ENCODE measurements around the gene BTN1A1. TPM values are rescaled to one million over a fixed set of nuclear protein-coding genes. Genes with fewer than 3 reads are reported as not detected.
"Not testable (repeated sequence)": the region's sequence is repeated elsewhere in the genome, so short reads cannot be mapped to it uniquely, and the experiment has no call there.

BTN1A1 gene
- total RNA-seq, 2 donors from 2014 or later = not detected

DNA sequence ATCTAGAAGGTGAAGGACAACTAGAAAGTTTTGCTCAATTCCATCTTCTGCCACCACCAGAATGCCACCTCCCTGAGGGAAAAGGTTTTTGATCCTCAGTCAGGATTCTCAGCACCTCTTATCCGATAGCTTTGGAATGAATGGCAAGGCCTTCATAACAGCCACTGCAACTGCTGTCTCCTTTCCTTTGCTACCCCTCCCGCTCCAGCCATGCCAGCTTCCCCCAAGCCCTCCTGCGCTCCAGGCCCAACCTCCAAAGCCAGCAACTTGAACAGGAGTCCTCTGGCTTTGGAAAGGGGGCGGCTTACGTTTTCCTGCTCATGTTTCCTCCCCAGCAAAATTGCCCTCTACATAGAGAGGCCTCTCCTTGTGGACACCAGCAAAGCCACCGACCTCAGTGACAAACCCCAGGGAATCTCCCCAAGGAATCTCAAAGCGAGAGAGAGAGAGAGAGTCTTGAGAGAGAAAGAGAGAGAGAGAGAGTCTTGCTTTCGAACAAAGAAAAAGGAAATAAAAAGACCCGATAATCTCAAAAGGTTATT lies 42.8 kb upstream of the BTN1A1 start:
- Histone ChIP-seq H3K27me3 (no peaks in the 10 kb centered on the region), H3K4me1 (peaks cover 31% of the 10 kb centered on the region), H3K36me3 (replicated peaks in 1 of 2; ENCODE audit: insufficient read depth in 1 of 2, low read depth in 2 of 2) (peaks cover 0 to 2% of the 10 kb centered on the region in 2 donors), H3K4me3 (no peak overlapping the region), H3K27ac (peak overlapping the region; percentile 7 to 89 (median 82)), H3K9me3 (no peaks in the 10 kb centered on the region)
- intact Hi-C loops (cut with DNase I) = no loop called here
- DNase-seq (peak in 3 of 4 donors; percentile 17 to 32 (median 24)), ATAC-seq (peak; percentile 63)
- no peak for TF ChIP-seq POLR2A (IDR thresholded peaks at IDR 0.05)
- TF ChIP-seq, protein P1, sequence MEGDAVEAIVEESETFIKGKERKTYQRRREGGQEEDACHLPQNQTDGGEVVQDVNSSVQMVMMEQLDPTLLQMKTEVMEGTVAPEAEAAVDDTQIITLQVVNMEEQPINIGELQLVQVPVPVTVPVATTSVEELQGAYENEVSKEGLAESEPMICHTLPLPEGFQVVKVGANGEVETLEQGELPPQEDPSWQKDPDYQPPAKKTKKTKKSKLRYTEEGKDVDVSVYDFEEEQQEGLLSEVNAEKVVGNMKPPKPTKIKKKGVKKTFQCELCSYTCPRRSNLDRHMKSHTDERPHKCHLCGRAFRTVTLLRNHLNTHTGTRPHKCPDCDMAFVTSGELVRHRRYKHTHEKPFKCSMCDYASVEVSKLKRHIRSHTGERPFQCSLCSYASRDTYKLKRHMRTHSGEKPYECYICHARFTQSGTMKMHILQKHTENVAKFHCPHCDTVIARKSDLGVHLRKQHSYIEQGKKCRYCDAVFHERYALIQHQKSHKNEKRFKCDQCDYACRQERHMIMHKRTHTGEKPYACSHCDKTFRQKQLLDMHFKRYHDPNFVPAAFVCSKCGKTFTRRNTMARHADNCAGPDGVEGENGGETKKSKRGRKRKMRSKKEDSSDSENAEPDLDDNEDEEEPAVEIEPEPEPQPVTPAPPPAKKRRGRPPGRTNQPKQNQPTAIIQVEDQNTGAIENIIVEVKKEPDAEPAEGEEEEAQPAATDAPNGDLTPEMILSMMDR (IDR thresholded peaks at IDR 0.05) = no peak
- 16 to 17% methylated on average over 9 of the region's 9 CpGs for WGBS, 2 donors

DNA sequence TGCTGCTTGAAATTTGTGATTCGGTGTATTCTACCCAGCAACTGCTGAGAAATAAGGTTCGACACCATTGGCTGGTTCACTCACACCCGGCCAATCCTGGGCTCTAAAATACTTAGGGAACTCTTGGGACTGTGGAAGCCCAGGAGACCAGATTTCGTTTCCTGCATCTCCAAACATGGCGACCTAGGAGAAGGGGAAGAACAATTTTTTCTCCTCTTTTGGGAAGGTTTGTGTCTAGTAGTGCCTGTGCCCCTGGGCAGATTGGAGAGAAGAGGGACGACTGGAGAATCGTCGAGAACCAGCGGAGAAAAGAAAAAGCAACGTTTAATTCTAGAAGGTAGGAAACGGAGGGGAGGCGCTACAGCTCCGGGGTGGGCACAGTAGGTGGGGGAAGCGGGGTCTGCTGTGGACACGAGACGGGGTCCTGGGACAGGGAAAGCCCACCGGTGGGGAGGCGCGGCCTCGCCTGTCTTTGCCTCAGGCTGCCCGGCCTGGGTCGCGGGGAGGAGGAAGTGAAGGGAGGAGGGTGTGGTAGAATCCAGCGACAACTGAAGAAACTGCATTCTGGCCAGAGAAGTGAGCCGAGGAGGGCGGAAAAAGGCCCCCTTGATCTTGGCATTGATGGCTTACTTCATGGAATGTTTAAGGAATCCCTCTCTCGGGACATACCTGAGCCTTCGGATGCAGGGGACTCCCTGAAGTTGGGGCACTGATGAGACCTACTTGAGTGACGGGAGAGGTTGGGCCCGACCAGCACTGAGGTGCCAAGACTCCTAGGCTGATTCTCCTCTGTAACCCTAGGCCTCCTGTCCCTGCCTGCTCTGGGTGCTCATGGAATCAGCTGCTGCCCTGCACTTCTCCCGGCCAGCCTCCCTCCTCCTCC lies 42.1 kb upstream of the BTN1A1 start, which contains the start of gene BTN2A1:
Gene BTN2A1, plus strand, starts transcription at position 150 of the 883 bp plus-strand sequence. Its CDS starts 682 bp downstream, at position 832.
- Histone ChIP-seq H3K4me1 (peaks cover 31% of the 10 kb centered on the region), H3K27me3 (no peaks in the 10 kb centered on the region), H3K36me3 (replicated peaks in 1 of 2; ENCODE audit: insufficient read depth in 1 of 2, low read depth in 2 of 2) (peaks cover 2 to 5% of the 10 kb centered on the region in 2 donors), H3K27ac (peak within 1 kb of the TSS; percentile 73 to 89 (median 82)), H3K4me3 (peak within 1 kb of the TSS; percentile 57 to 71), H3K9me3 (no peaks in the 10 kb centered on the region)
- peak; percentile 79 to 93 (median 84) for DNase-seq
- intact Hi-C loops (cut with DNase I) = no loop called here
- 1% methylated on average over 31 of the region's 31 CpGs for WGBS, 2 donors
- peak; percentile 100 for ATAC-seq
- peak in 2 of 3 donors; percentile 64 to 68 for TF ChIP-seq POLR2A (IDR thresholded peaks at IDR 0.05)
- TF ChIP-seq, protein P1 (IDR thresholded peaks at IDR 0.05) = peak in 1 of 7 experiments; percentile 0

DNA sequence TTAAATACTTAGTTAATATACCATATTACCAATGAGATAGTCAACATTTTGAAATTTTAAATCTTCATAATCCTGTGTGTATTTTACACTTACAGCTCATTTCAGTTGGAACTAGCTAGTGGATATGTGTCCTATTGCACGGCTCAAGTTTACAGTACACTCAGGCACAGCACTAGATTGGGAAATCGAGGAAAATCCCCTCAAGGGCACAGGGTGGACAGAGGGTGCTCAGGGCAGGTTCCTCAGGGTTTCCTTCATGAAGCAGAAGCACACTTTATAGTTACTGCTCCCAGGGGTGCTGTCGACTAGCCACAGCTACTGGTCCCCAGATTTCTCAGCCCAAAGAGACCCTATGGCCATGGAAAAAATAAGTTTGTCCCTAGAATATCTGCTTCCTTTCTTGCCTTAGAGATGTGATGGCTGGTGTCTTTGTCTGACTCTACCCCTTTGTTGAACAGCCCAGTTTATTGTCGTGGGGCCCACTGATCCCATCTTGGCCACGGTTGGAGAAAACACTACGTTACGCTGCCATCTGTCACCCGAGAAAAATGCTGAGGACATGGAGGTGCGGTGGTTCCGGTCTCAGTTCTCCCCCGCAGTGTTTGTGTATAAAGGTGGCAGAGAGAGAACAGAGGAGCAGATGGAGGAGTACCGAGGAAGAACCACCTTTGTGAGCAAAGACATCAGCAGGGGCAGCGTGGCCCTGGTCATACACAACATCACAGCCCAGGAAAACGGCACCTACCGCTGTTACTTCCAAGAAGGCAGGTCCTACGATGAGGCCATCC lies 40.9 kb upstream of the BTN1A1 start:
- Histone ChIP-seq H3K36me3 (replicated peaks in 1 of 2; ENCODE audit: insufficient read depth in 1 of 2, low read depth in 2 of 2) (peaks cover 9% of the 10 kb centered on the region in 2 donors), H3K27me3 (no peaks in the 10 kb centered on the region), H3K27ac (no peak overlapping the region), H3K9me3 (no peaks in the 10 kb centered on the region), H3K4me1 (peaks cover 31% of the 10 kb centered on the region), H3K4me3 (no peak overlapping the region)
- WGBS, 2 donors = 86 to 89% methylated on average over 16 of the region's 16 CpGs
- TF ChIP-seq, protein P1 (IDR thresholded peaks at IDR 0.05) = no peak
- ATAC-seq = no peak
- intact Hi-C loops (cut with DNase I) = no loop called here
- no peak for DNase-seq

DNA sequence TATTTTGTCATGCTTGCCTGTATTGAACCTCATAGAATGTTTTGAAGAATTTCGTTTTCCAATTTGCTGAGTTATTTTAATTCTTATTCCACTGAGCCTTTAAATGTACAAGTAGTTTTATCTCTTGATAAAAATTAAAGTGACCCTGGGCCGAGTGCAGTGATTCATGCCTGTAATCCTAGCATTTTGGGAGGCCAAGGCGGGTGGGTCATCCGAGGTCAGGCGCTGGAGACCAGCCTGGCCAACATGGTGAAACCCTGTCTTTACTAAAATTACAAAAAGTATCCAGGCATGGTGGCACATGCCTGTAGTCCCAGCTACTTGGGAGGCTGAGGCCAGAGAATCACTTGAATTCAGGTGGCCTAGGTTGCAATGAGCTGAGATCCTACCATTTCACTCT lies 38.8 kb upstream of the BTN1A1 start:
- H3K4me3 ChIP-seq; H3K9me3 ChIP-seq; DNase-seq; ATAC-seq; intact Hi-C loops (cut with DNase I); H3K27me3 ChIP-seq; H3K27ac ChIP-seq: not testable (repeated sequence)
- 72 to 82% methylated on average over 5 of the region's 5 CpGs for WGBS, 2 donors
- H3K4me1 ChIP-seq = peaks cover 31% of the 10 kb centered on the region
- H3K36me3 ChIP-seq (replicated peaks in 1 of 2; ENCODE audit: insufficient read depth in 1 of 2, low read depth in 2 of 2) = peaks cover 9 to 17% of the 10 kb centered on the region in 2 donors

DNA sequence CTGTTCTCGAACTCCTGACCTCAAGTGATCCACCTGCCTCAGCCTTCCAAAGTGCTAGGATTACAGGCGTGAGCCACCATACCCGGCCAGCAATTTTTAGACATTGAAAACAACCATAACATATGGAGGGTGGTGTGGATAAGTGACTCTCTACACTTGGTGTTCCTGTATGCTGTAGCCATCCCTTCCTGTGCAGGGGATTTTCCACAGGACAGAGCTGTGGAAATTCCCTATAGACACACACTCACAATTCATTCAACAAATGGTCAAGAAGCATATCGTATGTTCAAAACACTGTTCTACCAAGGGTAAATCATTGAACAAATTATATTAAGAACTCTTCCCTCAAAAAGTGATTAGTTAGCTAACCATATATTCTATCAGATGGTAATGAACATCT lies 36.1 kb upstream of the BTN1A1 start:
- DNase-seq = no peak
- no peak for ATAC-seq
- 93 to 94% methylated on average over 4 of the region's 4 CpGs for WGBS, 2 donors
- no peak overlapping the region for H3K4me3 ChIP-seq
- H3K4me1 ChIP-seq = peaks cover 25% of the 10 kb centered on the region
- intact Hi-C loops (cut with DNase I) = no loop called here
- TF ChIP-seq, protein P1 (IDR thresholded peaks at IDR 0.05) = no peak
- TF ChIP-seq POLR2A (IDR thresholded peaks at IDR 0.05) = no peak
- peaks cover 9 to 27% of the 10 kb centered on the region in 2 donors for H3K36me3 ChIP-seq (replicated peaks in 1 of 2; ENCODE audit: insufficient read depth in 1 of 2, low read depth in 2 of 2)
- H3K27me3 ChIP-seq = no peaks in the 10 kb centered on the region
- H3K27ac ChIP-seq = no peak overlapping the region
- H3K9me3 ChIP-seq = no peaks in the 10 kb centered on the region
